ENCODE measurements around the gene CD2AP.
"Not testable (repeated sequence)": the region's sequence is repeated elsewhere in the genome, so short reads cannot be mapped to it uniquely, and the experiment has no call there.

DNA sequence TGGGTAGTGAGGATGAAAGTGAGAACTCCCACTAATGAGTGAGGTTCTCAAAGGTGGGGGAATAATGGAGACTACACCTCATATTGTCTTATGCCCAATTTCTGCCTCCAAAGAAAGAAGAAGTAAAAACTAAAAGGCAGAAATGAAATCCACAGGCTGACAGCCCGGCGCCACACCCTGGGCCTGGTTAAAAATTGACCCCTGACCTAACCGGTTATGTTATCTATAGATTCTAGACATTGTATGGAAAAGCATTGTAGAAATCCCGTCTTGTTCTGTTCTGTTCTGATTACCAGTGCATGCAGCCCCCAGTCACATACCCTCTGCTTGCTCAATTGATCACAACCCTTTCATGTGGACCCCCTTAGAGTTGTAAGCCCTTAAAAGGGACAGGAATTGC lies 170.0 kb downstream of the CD2AP start:
- TF ChIP-seq EZH2 (IDR thresholded peaks at IDR 0.05); MAX (IDR thresholded peaks at IDR 0.05); CEBPB (IDR thresholded peaks at IDR 0.05; ENCODE audit: low read depth); ATF3 (IDR thresholded peaks at IDR 0.05); POLR2AphosphoS5 (IDR thresholded peaks at IDR 0.05; ENCODE audit: low read depth, low read length); YY1 (IDR thresholded peaks at IDR 0.05; ENCODE audit: extremely low read depth, insufficient replicate concordance, low read depth, low read length): not testable (repeated sequence)
- TF ChIP-seq, protein P1, sequence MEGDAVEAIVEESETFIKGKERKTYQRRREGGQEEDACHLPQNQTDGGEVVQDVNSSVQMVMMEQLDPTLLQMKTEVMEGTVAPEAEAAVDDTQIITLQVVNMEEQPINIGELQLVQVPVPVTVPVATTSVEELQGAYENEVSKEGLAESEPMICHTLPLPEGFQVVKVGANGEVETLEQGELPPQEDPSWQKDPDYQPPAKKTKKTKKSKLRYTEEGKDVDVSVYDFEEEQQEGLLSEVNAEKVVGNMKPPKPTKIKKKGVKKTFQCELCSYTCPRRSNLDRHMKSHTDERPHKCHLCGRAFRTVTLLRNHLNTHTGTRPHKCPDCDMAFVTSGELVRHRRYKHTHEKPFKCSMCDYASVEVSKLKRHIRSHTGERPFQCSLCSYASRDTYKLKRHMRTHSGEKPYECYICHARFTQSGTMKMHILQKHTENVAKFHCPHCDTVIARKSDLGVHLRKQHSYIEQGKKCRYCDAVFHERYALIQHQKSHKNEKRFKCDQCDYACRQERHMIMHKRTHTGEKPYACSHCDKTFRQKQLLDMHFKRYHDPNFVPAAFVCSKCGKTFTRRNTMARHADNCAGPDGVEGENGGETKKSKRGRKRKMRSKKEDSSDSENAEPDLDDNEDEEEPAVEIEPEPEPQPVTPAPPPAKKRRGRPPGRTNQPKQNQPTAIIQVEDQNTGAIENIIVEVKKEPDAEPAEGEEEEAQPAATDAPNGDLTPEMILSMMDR (IDR thresholded peaks at IDR 0.05 in 2 of 3, conservative IDR thresholded peaks at IDR 0.05 in 1 of 3; ENCODE audit: borderline replicate concordance in 1 of 3, insufficient read depth in 1 of 3, low read depth in 2 of 3, low read length in 2 of 3): not testable (repeated sequence)
